ENCODE measurements around the gene FCHSD2.
"Not testable (repeated sequence)": the region's sequence is repeated elsewhere in the genome, so short reads cannot be mapped to it uniquely, and the experiment has no call there.

FCHSD2 gene

GRCh38 chr11:73147771-73148681 lies 5.9 kb upstream of the FCHSD2 start:
- DNase-seq = no peak

GRCh38 chr11:73145986-73146575 lies 4.0 kb upstream of the FCHSD2 start:
- DNase-seq = no peak

GRCh38 chr11:73143126-73143838 lies 1.2 kb upstream of the FCHSD2 start:
- DNase-seq = no peak

- no peak for DNase-seq
Observed at GRCh38 chr11:73141309-73142127, 600 bp downstream of the FCHSD2 start.

GRCh38 chr11:73141031-73141308 lies 1.1 kb downstream of the FCHSD2 start:
- no peak for DNase-seq

- no peak for DNase-seq
Observed at GRCh38 chr11:73140213-73141030, 1.7 kb downstream of the FCHSD2 start.

- no peak for DNase-seq
Observed at GRCh38 chr11:73139476-73140198, 2.5 kb downstream of the FCHSD2 start.

GRCh38 chr11:73137944-73138274 lies 4.2 kb downstream of the FCHSD2 start:
- DNase-seq = no peak

- DNase-seq = no peak
Observed at GRCh38 chr11:73137262-73137943, 4.7 kb downstream of the FCHSD2 start.

- DNase-seq = not testable (repeated sequence)
Observed at GRCh38 chr11:73136722-73137121, 5.4 kb downstream of the FCHSD2 start.

GRCh38 chr11:73135346-73136284 lies 6.5 kb downstream of the FCHSD2 start:
- DNase-seq = no peak

GRCh38 chr11:73132349-73132748 lies 9.8 kb downstream of the FCHSD2 start:
- not testable (repeated sequence) for DNase-seq

GRCh38 chr11:73130181-73130580 lies 11.9 kb downstream of the FCHSD2 start:
- DNase-seq = no peak

- no peak for DNase-seq
Observed at GRCh38 chr11:73129198-73129597, 12.9 kb downstream of the FCHSD2 start.

GRCh38 chr11:73126804-73127480 lies 15.2 kb downstream of the FCHSD2 start:
- DNase-seq = no peak

GRCh38 chr11:73124800-73125199 lies 17.3 kb downstream of the FCHSD2 start:
- no peak for DNase-seq

- not testable (repeated sequence) for DNase-seq
Observed at GRCh38 chr11:73123892-73124291, 18.2 kb downstream of the FCHSD2 start.

GRCh38 chr11:73121692-73122091 lies 20.4 kb downstream of the FCHSD2 start:
- DNase-seq = no peak

- no peak for DNase-seq
Observed at GRCh38 chr11:73117071-73117470, 25.0 kb downstream of the FCHSD2 start.

Data from cortex of kidney (tissue), 1 donor.